GM18502 (cell line): Measurements from ENCODE around the gene COL4A2.

Experiments used
- ATAC-seq: cut with Tn5 transposase; IDR thresholded peaks from one replicate; pipeline ENCODE4 v1.9.1; 2021; ENCODE audit warnings: mild to moderate bottlenecking; ENCODE audit not compliant: unreplicated experiment, poor library complexity

The COL4A2 gene

DNA sequence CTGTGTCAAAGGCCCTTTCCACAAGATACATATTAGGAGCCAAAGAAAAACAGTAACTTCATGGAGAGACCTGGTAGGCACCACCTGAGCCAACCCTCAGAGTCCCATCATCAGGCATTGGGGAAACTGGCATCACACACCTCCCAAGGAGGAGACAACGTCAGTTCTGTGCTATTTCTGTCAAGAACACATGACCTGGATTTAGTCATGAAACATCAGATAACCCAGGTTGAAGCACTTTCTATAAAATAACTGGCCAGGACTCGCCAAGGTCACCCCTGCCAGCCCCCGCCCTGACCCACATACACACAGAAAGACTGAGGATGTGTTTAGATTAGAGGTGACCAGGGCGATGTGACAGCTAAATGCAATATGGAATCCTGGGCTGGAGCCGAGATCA, 35.8 kb upstream of the COL4A2 start:
- no peak for ATAC-seq

GRCh38 chr13:110272227-110272626, 34.9 kb upstream of the COL4A2 start:
- no peak for ATAC-seq

DNA sequence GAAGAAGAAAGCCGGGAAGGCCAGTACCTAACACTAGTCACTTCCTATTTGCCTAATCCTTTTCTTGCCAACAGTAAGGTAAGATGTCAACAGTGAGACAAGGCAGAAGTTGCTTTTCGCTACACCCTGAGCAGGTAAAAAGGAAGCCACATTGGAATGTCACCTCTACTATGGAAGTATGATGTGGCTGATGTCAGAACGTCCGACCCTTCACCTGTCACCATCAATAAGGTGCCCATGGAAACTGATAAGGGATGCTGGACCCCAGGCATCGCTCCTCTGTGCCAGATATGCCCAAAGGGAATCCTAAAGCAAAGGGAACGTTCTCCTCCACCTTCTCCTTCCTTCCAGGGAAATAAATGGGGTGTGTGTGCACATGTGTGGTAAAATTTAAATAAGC, 34.4 kb upstream of the COL4A2 start:
- ATAC-seq = no peak

DNA sequence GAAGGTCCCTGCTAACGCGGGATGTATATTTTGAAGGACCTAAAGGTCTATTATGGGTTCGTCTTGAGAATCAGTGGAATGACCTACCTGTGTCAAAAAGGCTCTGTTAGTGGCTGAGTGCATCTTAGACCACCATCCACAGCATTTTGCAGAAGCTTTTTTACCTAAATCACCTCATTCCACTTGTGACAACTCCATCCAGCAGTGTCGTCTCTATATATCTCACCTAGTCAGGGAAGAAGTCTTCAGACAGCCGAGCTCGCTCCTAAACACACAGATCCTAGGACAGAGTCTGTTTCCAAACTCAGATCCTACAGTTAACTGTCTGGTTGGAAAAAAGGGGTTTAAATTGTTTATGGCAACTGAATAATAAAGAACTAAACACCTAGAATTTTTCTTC, 33.8 kb upstream of the COL4A2 start:
- no peak for ATAC-seq

DNA sequence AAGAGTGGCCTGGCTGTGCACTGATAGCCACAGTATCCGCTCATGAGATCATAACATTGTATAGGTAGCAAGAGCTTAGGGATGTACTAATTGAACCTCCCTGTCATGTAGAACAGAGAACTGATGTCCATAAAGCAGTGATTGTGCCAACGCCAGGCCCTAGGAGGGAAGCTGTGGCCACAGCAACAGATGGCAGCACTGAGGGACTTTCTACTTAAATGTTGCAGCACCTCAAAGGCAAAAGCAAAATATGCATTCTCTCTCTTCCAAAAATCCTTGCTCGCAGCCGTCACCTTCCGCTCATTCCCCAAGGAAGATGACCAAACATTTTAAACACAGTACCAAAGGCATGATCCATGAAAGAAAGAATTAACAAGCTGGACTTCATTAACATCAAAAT, 32.4 kb upstream of the COL4A2 start:
- no peak for ATAC-seq

DNA sequence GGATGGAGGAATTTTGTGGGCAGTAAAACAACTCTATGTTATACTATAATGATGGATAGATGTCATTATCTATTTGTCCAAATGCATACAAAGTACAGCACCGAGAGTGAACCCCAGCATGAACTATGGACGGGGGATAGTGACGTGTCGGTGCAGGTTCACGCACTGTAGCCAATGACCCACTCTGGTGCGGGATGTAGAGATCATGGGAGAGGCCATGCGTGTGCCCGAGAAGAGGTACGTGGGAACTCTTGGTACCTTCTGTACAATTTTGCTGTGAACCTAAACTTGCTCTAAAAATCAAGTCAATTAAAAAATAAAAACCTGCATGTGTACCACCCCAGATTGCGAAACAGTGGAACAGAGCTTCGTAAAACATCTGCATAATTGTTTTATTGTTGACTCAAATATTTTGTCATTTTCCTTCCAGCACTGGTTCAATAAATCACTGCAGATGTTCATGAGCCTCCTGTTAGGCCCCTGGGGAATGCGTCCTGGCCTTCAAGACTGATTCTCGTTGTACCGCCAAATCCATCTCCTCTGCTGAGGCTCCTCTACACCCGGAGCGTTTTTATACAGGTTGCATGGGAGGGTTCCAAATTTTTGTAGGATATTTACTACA, 31.0 kb upstream of the COL4A2 start:
- ATAC-seq = no peak

GRCh38 chr13:110276553-110276950, 30.5 kb upstream of the COL4A2 start:
- no peak for ATAC-seq

DNA sequence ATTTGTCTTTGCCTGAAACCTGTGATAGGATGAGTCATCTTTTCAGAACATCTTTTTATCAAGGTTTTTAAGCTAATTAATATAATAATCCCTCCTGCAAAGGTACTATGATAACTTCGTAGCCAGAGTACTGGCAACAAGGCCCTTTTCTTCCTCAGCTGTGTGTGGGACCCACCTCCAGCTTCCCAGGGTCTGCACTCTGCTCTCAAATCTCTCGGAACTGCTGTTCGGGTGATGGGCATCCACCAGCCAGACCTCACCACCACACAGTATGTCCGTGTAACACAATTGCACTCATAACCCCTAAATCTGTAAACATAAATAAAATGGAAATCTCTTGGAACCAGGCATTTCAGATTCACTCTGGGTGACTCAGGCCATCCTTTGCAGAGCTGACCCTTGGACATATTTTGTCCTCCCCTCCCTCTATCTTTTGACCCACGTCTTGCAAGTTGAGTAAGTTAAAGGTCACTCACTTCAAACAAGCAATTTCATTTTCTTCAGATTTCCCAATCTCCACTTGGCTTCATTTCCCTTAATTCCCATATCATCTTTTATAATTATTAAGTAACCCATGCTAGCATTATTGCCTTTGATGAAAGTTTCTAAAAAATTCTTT, 29.6 kb upstream of the COL4A2 start:
- no peak for ATAC-seq

DNA sequence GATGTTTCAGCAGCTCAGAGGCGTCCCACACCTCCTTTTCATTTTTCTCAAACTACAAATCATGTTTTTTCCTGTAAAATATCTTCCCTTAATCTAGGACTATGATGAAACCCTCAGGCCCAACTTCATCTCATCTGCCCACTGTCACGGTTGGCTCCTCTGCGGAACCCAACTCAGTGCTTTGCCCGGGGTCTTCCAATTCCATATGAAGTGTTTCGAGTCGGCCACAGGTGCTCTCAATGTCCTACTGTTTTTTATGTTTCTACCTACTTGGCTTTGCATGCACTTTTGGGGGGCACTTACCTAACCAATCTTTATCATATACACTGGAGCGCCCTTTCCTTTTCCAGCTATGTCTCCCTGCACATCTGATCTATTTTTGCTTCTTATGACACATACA, 28.2 kb upstream of the COL4A2 start:
- no peak for ATAC-seq

- ATAC-seq = no peak
Measured at GRCh38 chr13:110279684-110280083, 27.4 kb upstream of the COL4A2 start.

DNA sequence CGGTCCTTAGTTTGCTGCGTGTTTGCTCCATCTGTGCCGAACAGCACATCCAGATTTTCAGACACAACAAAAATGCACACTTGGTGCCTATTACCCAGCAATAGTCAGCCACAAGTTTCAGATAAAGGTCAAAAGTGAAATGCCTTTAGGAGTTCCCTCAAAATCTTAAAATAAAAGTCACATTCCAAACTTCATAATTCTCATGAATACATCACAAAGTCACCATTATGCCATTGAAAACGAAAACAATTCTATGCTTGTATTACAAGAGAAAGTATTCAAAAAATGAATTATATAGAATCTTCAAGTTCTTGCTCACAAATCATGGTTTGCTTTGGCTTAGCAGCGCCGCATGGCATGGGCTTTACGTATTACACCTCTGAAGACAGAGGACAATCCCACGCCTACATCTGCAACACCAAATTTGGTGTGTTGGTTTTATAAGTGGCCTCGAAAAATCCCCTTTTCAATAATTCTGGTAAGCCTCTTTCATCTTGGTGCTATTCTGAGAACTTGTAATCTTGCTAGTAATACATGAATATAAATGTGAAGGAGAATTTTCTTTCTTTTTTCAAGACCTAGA, 26.8 kb upstream of the COL4A2 start:
- no peak for ATAC-seq

- no peak for ATAC-seq
Measured at GRCh38 chr13:110280985-110281688, 25.9 kb upstream of the COL4A2 start.

- ATAC-seq = no peak
Measured at GRCh38 chr13:110281736-110282135, 25.3 kb upstream of the COL4A2 start.

- no peak for ATAC-seq
Measured at GRCh38 chr13:110282316-110282841, 24.7 kb upstream of the COL4A2 start.

DNA sequence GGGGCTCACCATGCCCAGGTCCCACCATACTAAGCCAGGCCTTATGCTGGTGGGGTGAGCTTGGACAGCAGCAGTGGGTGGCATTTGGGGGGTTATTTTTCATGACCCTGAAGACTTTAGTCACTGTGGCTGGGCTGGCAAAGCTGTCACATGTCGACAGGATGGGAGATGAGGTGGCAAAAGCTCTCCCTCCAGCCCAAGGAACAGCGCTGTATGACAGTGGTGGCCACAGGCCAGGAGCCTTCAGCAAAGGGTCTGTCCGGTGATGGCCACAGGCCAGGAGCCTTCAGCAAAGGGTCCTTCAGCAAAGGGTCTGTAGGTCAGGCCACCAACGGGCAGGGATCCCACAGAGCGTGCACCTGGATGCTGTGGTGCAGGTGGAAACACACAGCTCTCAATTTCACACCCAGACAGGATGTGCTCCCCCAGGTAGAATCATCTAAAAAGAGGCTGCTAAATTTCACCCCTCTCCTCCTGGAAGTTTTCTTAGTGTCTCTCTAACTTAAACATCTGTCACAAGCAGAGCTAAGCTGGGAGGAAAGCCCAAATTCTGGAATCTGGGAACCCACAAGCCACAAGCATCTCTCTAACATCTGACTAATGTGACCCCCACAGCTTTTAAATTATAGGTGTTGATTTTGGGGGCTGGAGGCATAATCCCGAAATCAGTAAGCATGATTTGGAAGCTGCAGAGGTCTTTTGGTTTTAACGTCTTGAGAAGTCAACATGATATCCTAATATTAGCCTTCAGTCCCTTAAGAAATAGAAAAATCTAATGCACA, 23.2 kb upstream of the COL4A2 start:
- no peak for ATAC-seq

GRCh38 chr13:110284779-110285484, 22.2 kb upstream of the COL4A2 start:
- ATAC-seq = no peak

DNA sequence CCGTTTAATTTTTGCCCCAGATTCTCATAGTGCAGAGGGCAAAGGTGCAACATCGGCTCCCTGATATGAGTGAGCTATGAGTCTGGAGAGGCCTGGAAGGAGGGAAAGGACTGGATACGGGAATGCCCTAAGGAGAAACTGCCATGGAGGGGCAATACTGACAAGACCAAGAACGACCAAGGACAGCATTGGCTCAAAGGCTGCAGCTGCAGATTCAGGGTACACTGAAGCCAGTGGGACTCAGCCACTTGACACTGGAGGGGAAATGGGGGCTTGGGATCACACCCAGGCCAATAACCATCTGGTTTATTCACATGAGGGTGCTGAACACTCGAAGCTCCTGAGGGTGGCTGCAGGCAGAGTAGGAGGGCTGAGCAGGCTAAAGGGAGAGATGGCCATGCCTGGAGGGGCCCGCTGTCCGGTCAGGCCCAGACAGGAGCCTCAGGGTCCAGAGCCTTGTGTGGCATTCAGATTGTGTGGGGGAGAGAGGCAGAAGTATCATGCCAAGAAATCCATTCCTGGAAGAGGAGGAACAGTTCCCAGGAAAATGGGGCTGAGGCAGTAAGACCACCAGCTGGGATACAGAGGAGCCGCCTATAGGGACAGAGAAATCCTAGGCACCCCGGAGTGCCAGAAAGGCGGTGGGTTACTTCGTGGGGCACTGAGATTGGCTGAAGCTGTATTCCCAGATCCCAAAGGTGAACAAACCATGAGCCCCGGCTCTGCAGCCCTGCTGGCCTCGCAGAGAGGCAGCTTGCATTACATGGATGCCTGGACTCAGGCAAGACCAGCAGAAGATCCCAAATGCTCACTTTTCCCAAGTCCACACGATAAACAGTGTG, 20.9 kb upstream of the COL4A2 start:
- ATAC-seq = no peak

- no peak for ATAC-seq
Measured at GRCh38 chr13:110286833-110287819, 20.0 kb upstream of the COL4A2 start.
